ENCODE measurements around the gene ECE1.

Gene ECE1

DNA sequence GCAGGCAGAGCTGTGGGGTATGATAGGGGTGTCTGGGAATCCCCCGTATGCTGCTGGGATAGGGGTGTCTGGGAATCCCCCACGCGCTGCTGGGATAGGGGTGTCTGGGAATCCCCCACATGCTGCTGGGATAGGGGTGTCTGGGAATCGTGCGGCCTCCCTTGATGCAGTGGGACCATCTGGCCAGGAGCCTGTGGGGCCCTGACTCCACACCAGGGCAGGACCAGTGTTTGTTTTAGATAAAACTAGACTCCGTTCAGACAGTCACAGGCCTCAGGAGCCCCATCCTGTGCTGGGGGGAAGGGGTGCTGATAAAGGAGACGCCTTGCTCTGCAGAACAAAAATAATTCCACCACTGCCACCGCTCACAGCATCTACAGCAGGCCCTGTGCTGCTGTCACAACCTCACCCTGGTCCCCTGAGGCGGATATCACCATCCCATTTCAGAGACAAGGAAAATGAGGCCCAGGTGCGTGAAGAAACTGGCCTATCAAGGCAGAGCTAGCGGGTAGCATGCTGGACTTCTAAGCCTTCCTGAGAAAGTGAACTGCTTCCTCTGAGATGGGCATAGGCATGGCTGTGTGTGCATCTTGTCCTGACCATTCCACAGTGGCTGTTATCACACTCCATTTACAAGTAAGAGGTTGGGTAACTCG is 24.0 kb downstream of the ECE1 start:
- no peak for TF ChIP-seq EGR1 (IDR thresholded peaks at IDR 0.05)

DNA sequence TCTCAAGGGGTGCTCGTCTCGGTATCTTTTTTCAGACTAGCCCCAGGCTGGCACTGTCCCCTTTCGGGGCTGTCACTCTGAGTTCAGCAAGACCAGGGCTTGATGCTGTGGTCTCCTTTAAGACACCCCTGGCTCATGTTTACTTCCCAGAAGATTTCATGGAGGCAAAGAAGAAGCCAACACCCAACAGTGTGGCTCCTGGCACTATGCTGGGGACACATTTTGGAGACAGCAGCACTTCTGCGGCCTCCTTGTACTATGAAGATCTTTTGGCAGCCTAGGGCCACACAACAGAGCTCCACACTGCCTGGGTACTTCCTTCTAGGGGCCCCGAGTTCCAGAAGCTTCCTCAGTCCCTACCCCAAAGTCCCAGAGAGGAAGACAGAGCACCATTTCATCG is 24.6 kb downstream of the ECE1 start:
- no peak for TF ChIP-seq TEAD4 (IDR thresholded peaks at IDR 0.05)
- TF ChIP-seq FOXM1 (IDR thresholded peaks at IDR 0.05; ENCODE audit: borderline replicate concordance, low read depth): no peak
- no peak for TF ChIP-seq CREB1 (IDR thresholded peaks at IDR 0.05; ENCODE audit: low read depth)
- TF ChIP-seq TCF12 (IDR thresholded peaks at IDR 0.05; ENCODE audit: low read depth): no peak
- TF ChIP-seq, protein P1, sequence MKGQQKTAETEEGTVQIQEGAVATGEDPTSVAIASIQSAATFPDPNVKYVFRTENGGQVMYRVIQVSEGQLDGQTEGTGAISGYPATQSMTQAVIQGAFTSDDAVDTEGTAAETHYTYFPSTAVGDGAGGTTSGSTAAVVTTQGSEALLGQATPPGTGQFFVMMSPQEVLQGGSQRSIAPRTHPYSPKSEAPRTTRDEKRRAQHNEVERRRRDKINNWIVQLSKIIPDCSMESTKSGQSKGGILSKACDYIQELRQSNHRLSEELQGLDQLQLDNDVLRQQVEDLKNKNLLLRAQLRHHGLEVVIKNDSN (IDR thresholded peaks at IDR 0.05): no peak
- no peak for TF ChIP-seq EP300 (IDR thresholded peaks at IDR 0.05; ENCODE audit: borderline replicate concordance)
- TF ChIP-seq MAX (IDR thresholded peaks at IDR 0.05): no peak
- TF ChIP-seq ZBTB7A (IDR thresholded peaks at IDR 0.05; ENCODE audit: low read depth): no peak
- TF ChIP-seq CEBPB (IDR thresholded peaks at IDR 0.05): no peak
- no peak for TF ChIP-seq RAD21 (IDR thresholded peaks at IDR 0.05; ENCODE audit: low read depth)
- TF ChIP-seq YY1 (IDR thresholded peaks at IDR 0.05; ENCODE audit: low read depth): no peak
- TF ChIP-seq REST (IDR thresholded peaks at IDR 0.05; ENCODE audit: low read depth): no peak
- no peak for TF ChIP-seq EGR1 (IDR thresholded peaks at IDR 0.05)
- no peak for TF ChIP-seq TAF1 (IDR thresholded peaks at IDR 0.05; ENCODE audit: low read depth)

GRCh38 chr1:21264898-21265297 is 25.4 kb downstream of the ECE1 start:
- TF ChIP-seq RAD21 (IDR thresholded peaks at IDR 0.05; ENCODE audit: low read depth) (no peak), YY1 (IDR thresholded peaks at IDR 0.05; ENCODE audit: low read depth) (no peak), NFIC (IDR thresholded peaks at IDR 0.05) (no peak), REST (IDR thresholded peaks at IDR 0.05; ENCODE audit: low read depth) (no peak), EGR1 (IDR thresholded peaks at IDR 0.05) (no peak), MAX (IDR thresholded peaks at IDR 0.05) (no peak), FOXM1 (IDR thresholded peaks at IDR 0.05; ENCODE audit: borderline replicate concordance, low read depth) (no peak), TAF1 (IDR thresholded peaks at IDR 0.05; ENCODE audit: low read depth) (no peak), EP300 (IDR thresholded peaks at IDR 0.05; ENCODE audit: borderline replicate concordance) (no peak), TCF12 (IDR thresholded peaks at IDR 0.05; ENCODE audit: low read depth) (no peak), CREB1 (IDR thresholded peaks at IDR 0.05; ENCODE audit: low read depth) (no peak)
- TF ChIP-seq, protein P1 (IDR thresholded peaks at IDR 0.05): no peak

GRCh38 chr1:21263653-21264225 is 26.5 kb downstream of the ECE1 start:
- TF ChIP-seq TEAD4 (IDR thresholded peaks at IDR 0.05) (no peak), EGR1 (IDR thresholded peaks at IDR 0.05) (no peak), FOXM1 (IDR thresholded peaks at IDR 0.05; ENCODE audit: borderline replicate concordance, low read depth) (no peak), YY1 (IDR thresholded peaks at IDR 0.05; ENCODE audit: low read depth) (no peak), ZBTB7A (IDR thresholded peaks at IDR 0.05; ENCODE audit: low read depth) (no peak), RAD21 (IDR thresholded peaks at IDR 0.05; ENCODE audit: low read depth) (no peak), CREB1 (IDR thresholded peaks at IDR 0.05; ENCODE audit: low read depth) (no peak), CEBPB (IDR thresholded peaks at IDR 0.05) (no peak), REST (IDR thresholded peaks at IDR 0.05; ENCODE audit: low read depth) (no peak), EP300 (IDR thresholded peaks at IDR 0.05; ENCODE audit: borderline replicate concordance) (no peak), TCF12 (IDR thresholded peaks at IDR 0.05; ENCODE audit: low read depth) (no peak), MAX (IDR thresholded peaks at IDR 0.05) (no peak), TAF1 (IDR thresholded peaks at IDR 0.05; ENCODE audit: low read depth) (no peak), NFIC (IDR thresholded peaks at IDR 0.05) (no peak)
- TF ChIP-seq, protein P1 (IDR thresholded peaks at IDR 0.05): no peak
